H1 (cell line): ENCODE results near the gene CDV3. TPM values are rescaled to one million over a fixed set of nuclear protein-coding genes. Genes with fewer than 3 reads are reported as not detected.

Source experiments
- CTCF ChIA-PET: fragments of 300-600 bp; sonication (Branson Sonifier 250); formaldehyde crosslinking; loops from one replicate; lab custom pipeline; 2021; ENCODE audit not compliant: partially characterized antibody; lab: Charles Lee
- POLR2A ChIA-PET: fragments of 300-600 bp; sonication (Branson Sonifier 250); formaldehyde crosslinking; loops from one replicate; lab custom pipeline; 2021; ENCODE audit warnings: inconsistent platforms; ENCODE audit not compliant: partially characterized antibody; lab: Charles Lee
- DNase-seq, 2 experiments: peaks; one replicate each; pipeline versions ENCODE4 v3.0.0 to v3.0.0-alpha.2; 2010 to 2022; ENCODE audit warnings: low spot score in 2 of 2, low read depth in 1 of 2, mixed read lengths in 1 of 2
- FAIRE-seq: peaks from 2 replicates; lab custom pipeline; 2011; peaks lifted over from hg19 to GRCh38; lab: Jason Lieb, UNC
- H2AFZ ChIP-seq: 2 replicates; pipeline ENCODE4 v1.8.1; 2012; ENCODE audit warnings: low read length, inconsistent platforms
- H2AK5ac ChIP-seq: 2 replicates; pipeline ENCODE4 v1.6.1; 2013; ENCODE audit warnings: low read depth, low read length
- H2BK120ac ChIP-seq: replicated peaks from 2 replicates; pipeline ENCODE3; 2013; ENCODE audit warnings: low read depth, low read length, inconsistent platforms
- H2BK12ac ChIP-seq: 2 replicates; pipeline ENCODE4 v1.6.1; 2013; ENCODE audit warnings: low read depth, low read length
- H2BK15ac ChIP-seq: 2 replicates; pipeline ENCODE4 v1.6.1; 2013; ENCODE audit warnings: low read length
- H2BK20ac ChIP-seq: 2 replicates; pipeline ENCODE4 v1.6.1; 2013; ENCODE audit warnings: low read length
- H2BK5ac ChIP-seq: 2 replicates; pipeline ENCODE4 v1.6.1; 2013; ENCODE audit warnings: low read depth, low read length
- H3K14ac ChIP-seq: 2 replicates; pipeline ENCODE4 v1.6.1; 2013; ENCODE audit warnings: inconsistent platforms; ENCODE audit not compliant: insufficient read length
- H3K18ac ChIP-seq: 2 replicates; pipeline ENCODE4 v1.6.1; 2013; ENCODE audit warnings: low read length; ENCODE audit errors: extremely low read depth
- H3K23ac ChIP-seq: 2 replicates; pipeline ENCODE4 v1.6.1; 2013; ENCODE audit warnings: inconsistent platforms; ENCODE audit not compliant: insufficient read length
- H3K23me2 ChIP-seq: 2 replicates; pipeline ENCODE4 v1.6.1; 2013; ENCODE audit warnings: low read depth, low read length
- H3K27ac ChIP-seq: 2 replicates; pipeline ENCODE4 v1.6.1; 2011; ENCODE audit warnings: low read depth, low read length, inconsistent platforms
- H3K27me3 ChIP-seq, 4 experiments: replicated peaks in 1 of 4; 1 replicate in 1 of 4; 2 replicates in 3 of 4; pipeline versions ENCODE4 v1.6.1 to v1.8.1; 2011 to 2013; ENCODE audit warnings: low read length in 3 of 4, mild to moderate bottlenecking in 3 of 4, inconsistent platforms in 2 of 4, mixed read lengths in 2 of 4, moderate library complexity in 1 of 4; ENCODE audit not compliant: control insufficient read depth in 3 of 4, insufficient read depth in 3 of 4; ENCODE audit errors: extremely low read depth in 1 of 4
- H3K36me3 ChIP-seq, 4 experiments: 2 replicates each; pipeline versions ENCODE4 v1.6.1 to v1.8.1; 2011 to 2013; ENCODE audit warnings: mild to moderate bottlenecking in 4 of 4, low read length in 3 of 4, moderate library complexity in 2 of 4, control low read depth in 1 of 4, inconsistent platforms in 1 of 4; ENCODE audit not compliant: insufficient read depth in 4 of 4, control insufficient read depth in 2 of 4
- H3K4ac ChIP-seq: replicated peaks from 2 replicates; pipeline ENCODE3; 2013; ENCODE audit warnings: low read length, low read depth, mixed read lengths, inconsistent platforms; ENCODE audit not compliant: insufficient read length
- H3K4me1 ChIP-seq, 4 experiments: replicated peaks in 1 of 4; 1 replicate in 1 of 4; 2 replicates in 3 of 4; pipeline versions ENCODE4 v1.6.1 to v1.8.1; 2011 to 2013; ENCODE audit warnings: low read length in 3 of 4, inconsistent platforms in 2 of 4, mixed read lengths in 1 of 4; ENCODE audit not compliant: insufficient read depth in 4 of 4, control insufficient read depth in 3 of 4
- H3K4me2 ChIP-seq, 2 experiments: 2 replicates each; pipeline versions ENCODE4 v1.6.1 to v1.8.1; 2011 to 2013; ENCODE audit warnings: low read depth in 2 of 2, low read length in 2 of 2, control low read depth in 1 of 2, inconsistent platforms in 1 of 2, mild to moderate bottlenecking in 1 of 2; ENCODE audit not compliant: insufficient read depth in 1 of 2
- H3K4me3 ChIP-seq, 4 experiments: fragments of 200-600, 300-600 bp in 1 of 4; sonication (generic), shearing (Covaris generic), sonication (Bioruptor Twin) in 1 of 4; 2 replicates each; pipeline versions ENCODE4 v1.5.1 to v1.8.1; 2011 to 2016; ENCODE audit warnings: low read length in 4 of 4, low read depth in 3 of 4, control low read depth in 2 of 4, inconsistent platforms in 2 of 4, mild to moderate bottlenecking in 2 of 4, mixed read lengths in 1 of 4, moderate library complexity in 1 of 4; ENCODE audit not compliant: insufficient read depth in 2 of 4; ENCODE audit errors: extremely low read depth in 1 of 4
- H3K56ac ChIP-seq: replicated peaks from 2 replicates; pipeline ENCODE3; 2013; ENCODE audit warnings: low read depth, mild to moderate bottlenecking, mixed read lengths, low read length, inconsistent platforms; ENCODE audit not compliant: insufficient read length
- H3K79me1 ChIP-seq: 2 replicates; pipeline ENCODE4 v1.6.1; 2013; ENCODE audit warnings: low read depth, low read length, control low read depth
- H3K79me2 ChIP-seq, 2 experiments: 2 replicates each; pipeline versions ENCODE4 v1.6.1 to v1.8.1; 2012 to 2013; ENCODE audit warnings: low read length in 2 of 2, mild to moderate bottlenecking in 2 of 2, inconsistent platforms in 1 of 2; ENCODE audit not compliant: insufficient read depth in 2 of 2, control insufficient read depth in 1 of 2
- H3K9ac ChIP-seq, 4 experiments: replicated peaks in 1 of 4; 1 replicate in 1 of 4; 2 replicates in 3 of 4; pipeline versions ENCODE4 v1.6.1 to v1.8.1; 2011 to 2013; ENCODE audit warnings: low read depth in 3 of 4, low read length in 3 of 4, control low read depth in 2 of 4, mild to moderate bottlenecking in 2 of 4, moderate library complexity in 2 of 4, inconsistent platforms in 1 of 4; ENCODE audit errors: extremely low read depth in 1 of 4
- H3K9me3 ChIP-seq, 2 experiments: 2 replicates each; pipeline versions ENCODE4 v1.6.1 to v1.8.1; 2012 to 2013; ENCODE audit warnings: mild to moderate bottlenecking in 2 of 2, moderate library complexity in 2 of 2, control low read depth in 1 of 2, inconsistent platforms in 1 of 2, low read depth in 1 of 2, low read length in 1 of 2, mixed read lengths in 1 of 2; ENCODE audit not compliant: insufficient read depth in 2 of 2
- H4K20me1 ChIP-seq, 2 experiments: replicated peaks in 1 of 2; 2 replicates each; pipeline versions ENCODE3 to v1.8.1; 2011 to 2013; ENCODE audit warnings: inconsistent platforms in 2 of 2, low read length in 2 of 2, mild to moderate bottlenecking in 1 of 2; ENCODE audit not compliant: insufficient read depth in 2 of 2, control insufficient read depth in 1 of 2
- H4K5ac ChIP-seq: 2 replicates; pipeline ENCODE4 v1.6.1; 2013; ENCODE audit warnings: low read length, low read depth, mixed read lengths, inconsistent platforms; ENCODE audit not compliant: insufficient read length
- H4K8ac ChIP-seq: 2 replicates; pipeline ENCODE4 v1.8.0; 2013; ENCODE audit warnings: mild to moderate bottlenecking, moderate library complexity, low read length, inconsistent platforms; ENCODE audit not compliant: insufficient read depth; ENCODE audit errors: extremely low read depth
- H4K91ac ChIP-seq: replicated peaks from 2 replicates; pipeline ENCODE3; 2013; ENCODE audit warnings: low read length, mixed read lengths, inconsistent platforms; ENCODE audit not compliant: insufficient read length
- BRCA1 ChIP-seq: IDR thresholded peaks from 2 replicates; pipeline ENCODE4 v1.6.1; 2012; ENCODE audit warnings: low read depth, low read length, improper control_type of control experiment
- CTBP2 ChIP-seq: IDR thresholded peaks from 2 replicates; pipeline ENCODE4 v1.7.0; 2011; ENCODE audit warnings: borderline replicate concordance, mild to moderate bottlenecking, moderate library complexity, mixed read lengths, low read length; ENCODE audit not compliant: insufficient read depth, insufficient read length
- POU5F1 ChIP-seq: IDR thresholded peaks from 2 replicates; pipeline ENCODE4 v1.6.1; 2011; ENCODE audit warnings: low read depth, mild to moderate bottlenecking, low read length, moderate library complexity
- SAP30 ChIP-seq: fragments of 300-600 bp; sonication (generic); IDR thresholded peaks from 2 replicates; pipeline ENCODE4 v1.7.1; 2012; ENCODE audit warnings: low read length, moderate library complexity, mild to moderate bottlenecking, inconsistent platforms; ENCODE audit not compliant: insufficient read depth, insufficient replicate concordance
- SIN3A ChIP-seq, 2 experiments: IDR thresholded peaks in 1 of 2; conservative IDR thresholded peaks in 1 of 2; 2 replicates each; pipeline ENCODE4 v1.6.1; 2011 to 2012; ENCODE audit warnings: low read length in 2 of 2, improper control_type of control experiment in 1 of 2, low read depth in 1 of 2, mild to moderate bottlenecking in 1 of 2
- SRF ChIP-seq: IDR thresholded peaks from 2 replicates; pipeline ENCODE4 v1.6.1; 2011; ENCODE audit warnings: mild to moderate bottlenecking, low read depth, low read length, moderate library complexity
- WGBS, 2 experiments: shearing (Covaris generic) in 1 of 2; methylation state at CpG; one replicate each; pipeline versions ENCODE4 v1.1.6 to v1.1.7; 2013 to 2015; ENCODE audit warnings: low lambda C conversion rate in 2 of 2, mixed read lengths in 2 of 2, inconsistent platforms in 1 of 2, low coverage in 1 of 2, missing lambda C conversion rate in 1 of 2; ENCODE audit not compliant: insufficient replicate concordance in 2 of 2, insufficient coverage in 1 of 2, insufficient read length in 1 of 2; ENCODE audit errors: extremely low coverage in 1 of 2, missing lambda C conversion rate in 1 of 2; 5-methylcytosine and 5-hydroxymethylcytosine counted together
- polyA plus RNA-seq, 7 experiments: library from polyadenylated mRNA; depleted of rRNA in 3 of 7; stranded (reverse) in 5 of 7; unstranded in 2 of 7; fragments of >200 nt in 5 of 7; fragments of 200-250 nt in 2 of 7; gene quantifications; 1 replicate in 5 of 7; 2 replicates in 1 of 7; 4 replicates in 1 of 7; pipeline versions ENCODE4 v1.2.1 to v1.2.3, GENCODE V29; 2011 to 2013; ENCODE audit warnings: missing spikeins in 2 of 7, mixed read lengths in 2 of 7
- total RNA-seq: library from RNA; stranded (reverse); fragmentation: NEBNext Ultra II Directional; extraction: Animal tissue kit (Norgen Biotek cat#: 25700); gene quantifications from 2 replicates; pipeline ENCODE4 v1.2.1, GENCODE V29; 2021

The CDV3 gene
- total and polyA plus RNA-seq, 2 of the 8 experiments (the other 6 are each of a cell fraction or from before 2014, with no cell fraction given) = 29.4 to 163 TPM

DNA sequence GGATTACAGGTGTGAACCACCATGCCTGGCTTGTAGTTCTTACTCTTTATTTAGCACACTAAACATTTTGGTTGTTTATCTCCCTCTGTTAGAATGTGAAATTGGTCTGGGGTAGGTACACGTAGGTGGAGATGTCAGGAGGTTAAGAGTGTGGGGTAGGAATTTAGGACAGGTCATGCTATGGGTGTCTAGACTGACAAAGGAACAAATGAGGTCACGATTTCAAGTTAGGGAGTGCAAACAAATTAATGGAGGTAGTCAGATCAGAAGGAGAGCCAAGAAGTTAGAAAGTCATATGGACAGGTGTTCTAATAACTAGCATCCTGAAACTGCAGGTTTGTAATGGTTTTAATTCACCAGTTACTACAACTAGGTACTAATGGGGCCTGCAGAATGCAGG lies 19.8 kb downstream of the CDV3 start:
- Histone ChIP-seq H2BK20ac (no peak overlapping the region), H3K27ac (no peak overlapping the region), H3K4ac (no peak overlapping the region), H4K5ac (no peak overlapping the region), H4K91ac (no peak overlapping the region), H2BK15ac (no peak overlapping the region), H3K79me2 (no peaks in the 10 kb centered on the region), H3K4me3 (no peak overlapping the region), H2AFZ (no peak overlapping the region), H2BK5ac (no peak overlapping the region), H3K9ac (no peak overlapping the region), H3K23me2 (no peaks in the 10 kb centered on the region), H3K4me1 (no peaks in the 10 kb centered on the region), H2AK5ac (no peak overlapping the region), H2BK12ac (no peak overlapping the region), H3K27me3 (no peaks in the 10 kb centered on the region), H4K20me1 (peaks cover 3 to 8% of the 10 kb centered on the region in 2 experiments), H3K4me2 (no peak overlapping the region), H3K18ac (no peak overlapping the region), H3K79me1 (no peaks in the 10 kb centered on the region), H3K9me3 (no peaks in the 10 kb centered on the region), H3K14ac (no peak overlapping the region), H3K23ac (no peak overlapping the region), H3K56ac (no peak overlapping the region), H4K8ac (no peak overlapping the region), H2BK120ac (no peak overlapping the region), H3K36me3 (peaks cover 7 to 18% (median 11%) of the 10 kb centered on the region in 4 experiments)
- DNase-seq (no peak), FAIRE-seq (no peak)
- WGBS, 2 experiments = 94% methylated on average over 2 of the region's 2 CpGs; no CpG with 5 or more reads in 1 of the 2 experiments
- ChIA-PET POLR2A (interaction anchor here (0.9 to 1.1 kb wide), 2 partner anchors 19 to 24 kb away, joined by 3 read pairs; no protein-coding TSS in a partner anchor), CTCF (interaction anchor here (0.6 to 1.2 kb wide), 3 partner anchors 15 to 372 kb away, joined by 3 to 6 read pairs (median 3); no protein-coding TSS in a partner anchor)
- TF ChIP-seq BRCA1 (no peak), CTBP2 (no peak), SRF (no peak), SIN3A (conservative IDR thresholded peaks at IDR 0.05 in 1 of 2, IDR thresholded peaks at IDR 0.05 in 1 of 2; ENCODE audit: low read depth in 1 of 2, low read length in 2 of 2) (no peak), SAP30 (no peak), POU5F1 (no peak)
